Coronary artery (tissue), 2 donors: ENCODE results near the gene MAP4K3.
A peak's percentile ranks its signal among the peaks of the same experiment; 100 is the strongest.

ENCODE experiments used
- DNase-seq: peaks from one replicate; pipeline ENCODE4 v3.0.0-alpha.2; 2017; ENCODE audit warnings: low spot score
- H3K27ac ChIP-seq, 2 donors: fragments of 200-600 bp; sonication (generic); one replicate each; pipeline ENCODE4 v1.5.1; 2016 to 2019
- H3K4me3 ChIP-seq: fragments of 200-600 bp; sonication (generic); 2 replicates; pipeline ENCODE4 v1.5.1; 2016; ENCODE audit warnings: mild to moderate bottlenecking, moderate library complexity
- TF ChIP-seq, protein P1 (sequence below): fragments of 200-600 bp; sonication (generic); IDR thresholded peaks from one replicate; pipeline ENCODE4 v1.5.1; 2019; ENCODE audit warnings: antibody characterized with exemption

Gene MAP4K3

GRCh38 chr2:39411181-39411944 is 25.7 kb downstream of the MAP4K3 start:
- Histone ChIP-seq H3K4me3 (peak overlapping the region; percentile 10), H3K27ac (peak overlapping the region in 1 of 2 donors; percentile 30)
- TF ChIP-seq, protein P1, sequence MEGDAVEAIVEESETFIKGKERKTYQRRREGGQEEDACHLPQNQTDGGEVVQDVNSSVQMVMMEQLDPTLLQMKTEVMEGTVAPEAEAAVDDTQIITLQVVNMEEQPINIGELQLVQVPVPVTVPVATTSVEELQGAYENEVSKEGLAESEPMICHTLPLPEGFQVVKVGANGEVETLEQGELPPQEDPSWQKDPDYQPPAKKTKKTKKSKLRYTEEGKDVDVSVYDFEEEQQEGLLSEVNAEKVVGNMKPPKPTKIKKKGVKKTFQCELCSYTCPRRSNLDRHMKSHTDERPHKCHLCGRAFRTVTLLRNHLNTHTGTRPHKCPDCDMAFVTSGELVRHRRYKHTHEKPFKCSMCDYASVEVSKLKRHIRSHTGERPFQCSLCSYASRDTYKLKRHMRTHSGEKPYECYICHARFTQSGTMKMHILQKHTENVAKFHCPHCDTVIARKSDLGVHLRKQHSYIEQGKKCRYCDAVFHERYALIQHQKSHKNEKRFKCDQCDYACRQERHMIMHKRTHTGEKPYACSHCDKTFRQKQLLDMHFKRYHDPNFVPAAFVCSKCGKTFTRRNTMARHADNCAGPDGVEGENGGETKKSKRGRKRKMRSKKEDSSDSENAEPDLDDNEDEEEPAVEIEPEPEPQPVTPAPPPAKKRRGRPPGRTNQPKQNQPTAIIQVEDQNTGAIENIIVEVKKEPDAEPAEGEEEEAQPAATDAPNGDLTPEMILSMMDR: no peak
- no peak for DNase-seq

- Histone ChIP-seq H3K4me3 (no peak overlapping the region), H3K27ac (no peak overlapping the region)
- TF ChIP-seq, protein P1: no peak
- DNase-seq: no peak
Measured at GRCh38 chr2:39409697-39410389, 27.2 kb downstream of the MAP4K3 start.

- H3K27ac ChIP-seq: no peak overlapping the region
- TF ChIP-seq, protein P1: no peak
- H3K4me3 ChIP-seq: no peak overlapping the region
- no peak for DNase-seq
Measured at GRCh38 chr2:39408351-39409136, 28.5 kb downstream of the MAP4K3 start.

DNA sequence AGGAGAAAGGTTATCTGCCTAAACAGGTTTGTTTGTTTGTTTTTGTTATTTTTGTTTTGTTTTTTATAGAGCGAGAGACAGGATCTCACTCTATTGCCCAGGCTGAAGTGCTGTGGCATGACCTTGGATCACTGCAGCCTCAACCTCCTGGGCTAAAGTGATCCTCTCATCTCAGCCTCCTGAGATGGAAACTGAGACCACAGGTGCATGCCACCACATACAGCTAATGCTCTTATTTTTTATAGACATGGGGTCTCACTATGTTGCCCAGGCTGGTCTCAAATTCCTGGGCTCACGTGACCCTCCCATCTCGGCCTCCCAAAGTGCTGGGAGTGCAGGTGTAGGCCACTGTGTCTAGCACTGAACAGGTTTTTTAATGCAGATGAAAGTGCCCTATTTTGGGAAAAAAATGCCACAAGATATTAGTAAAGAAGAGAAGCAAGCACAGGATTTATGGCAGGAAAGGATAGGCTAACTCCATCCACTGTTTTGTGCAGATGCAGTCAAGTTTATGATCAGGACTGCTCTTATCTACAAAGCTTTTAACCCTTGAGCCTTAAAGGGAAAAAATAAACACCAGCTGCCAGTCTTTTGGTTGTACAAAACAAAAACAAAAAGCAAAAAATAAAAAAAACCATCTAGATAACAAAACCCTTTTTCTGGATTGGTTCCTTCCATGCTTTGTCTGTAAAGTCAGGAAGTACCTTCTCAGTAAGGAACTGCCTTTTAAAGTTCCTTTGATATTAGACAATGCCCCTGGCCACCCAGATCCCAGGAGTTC is 29.4 kb downstream of the MAP4K3 start:
- DNase-seq: no peak
- TF ChIP-seq, protein P1: no peak
- no peak overlapping the region for H3K27ac ChIP-seq

DNA sequence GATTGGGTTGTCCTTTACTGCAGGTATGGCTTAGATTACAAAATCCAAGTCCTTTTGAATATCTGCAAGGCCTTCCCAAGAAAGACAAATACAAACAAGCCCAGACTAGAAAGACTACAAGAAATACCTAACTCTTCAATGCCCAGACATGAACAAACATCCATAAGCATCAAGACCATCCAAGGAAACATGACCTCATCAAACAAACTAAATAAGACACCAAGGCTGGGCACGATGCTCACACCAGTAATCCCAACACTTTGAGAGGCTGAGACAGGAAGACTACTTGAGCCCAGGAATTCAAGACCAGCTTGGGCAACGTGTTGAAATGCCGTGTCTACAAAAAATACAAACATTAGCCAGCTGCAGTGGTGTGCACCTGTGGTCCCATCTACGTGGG is 31.7 kb downstream of the MAP4K3 start:
- H3K27ac ChIP-seq: no peak overlapping the region
- TF ChIP-seq, protein P1: no peak
- DNase-seq: no peak
- no peak overlapping the region for H3K4me3 ChIP-seq

More for the DNA sequence above, 29.4 kb downstream of the MAP4K3 start:
- no peak overlapping the region for H3K4me3 ChIP-seq

GRCh38 chr2:39403311-39403710 is 33.8 kb downstream of the MAP4K3 start:
- no peak for DNase-seq
- H3K4me3 ChIP-seq: no peak overlapping the region
- TF ChIP-seq, protein P1: no peak
- no peak overlapping the region for H3K27ac ChIP-seq
